Fibroblast of mammary gland (primary cell): ENCODE measurements around the gene UGP2.

ENCODE experiments used
- DNase-seq: peaks from one replicate; pipeline ENCODE4 v3.0.0-alpha.2; 2010; ENCODE audit warnings: low read depth
- H3K4me3 ChIP-seq: 2 replicates; pipeline ENCODE4 v1.5.1; 2011; ENCODE audit warnings: low read depth, mild to moderate bottlenecking, low read length, moderate library complexity; ENCODE audit not compliant: control insufficient read depth
- CTCF ChIP-seq: conservative IDR thresholded peaks from 2 replicates; pipeline ENCODE4 v1.5.1; 2011; ENCODE audit warnings: low read depth, low read length, inconsistent platforms; ENCODE audit not compliant: control insufficient read depth, insufficient read depth

Gene UGP2

GRCh38 chr2:63863707-63864106, 22.0 kb downstream of the UGP2 start:
- no peak for DNase-seq
- no peak for TF ChIP-seq CTCF
- no peak overlapping the region for H3K4me3 ChIP-seq

- no peak overlapping the region for H3K4me3 ChIP-seq
- DNase-seq, result peak; percentile 55
- TF ChIP-seq CTCF, result no peak
These were observed 23.6 kb downstream of the UGP2 start for GRCh38 chr2:63865159-63865799.

GRCh38 chr2:63866009-63866709, 24.5 kb downstream of the UGP2 start:
- no peak for DNase-seq
- TF ChIP-seq CTCF, result no peak
- no peak overlapping the region for H3K4me3 ChIP-seq

GRCh38 chr2:63870679-63871078, 29.0 kb downstream of the UGP2 start:
- no peak for TF ChIP-seq CTCF

GRCh38 chr2:63871864-63872263, 30.2 kb downstream of the UGP2 start:
- no peak for TF ChIP-seq CTCF
- DNase-seq, result no peak
- no peak overlapping the region for H3K4me3 ChIP-seq

More at GRCh38 chr2:63870679-63871078, 29.0 kb downstream of the UGP2 start:
- no peak overlapping the region for H3K4me3 ChIP-seq
- DNase-seq, result no peak

- no peak for TF ChIP-seq CTCF
- no peak overlapping the region for H3K4me3 ChIP-seq
- no peak for DNase-seq
These were observed 31.1 kb downstream of the UGP2 start for GRCh38 chr2:63872571-63873328.
